Measurements from ENCODE around the gene DYSF. TPM values are rescaled to one million over a fixed set of nuclear protein-coding genes. Genes with fewer than 3 reads are reported as not detected.

The DYSF gene
- total RNA-seq, 2 experiments from 2014 or later = not detected

DNA sequence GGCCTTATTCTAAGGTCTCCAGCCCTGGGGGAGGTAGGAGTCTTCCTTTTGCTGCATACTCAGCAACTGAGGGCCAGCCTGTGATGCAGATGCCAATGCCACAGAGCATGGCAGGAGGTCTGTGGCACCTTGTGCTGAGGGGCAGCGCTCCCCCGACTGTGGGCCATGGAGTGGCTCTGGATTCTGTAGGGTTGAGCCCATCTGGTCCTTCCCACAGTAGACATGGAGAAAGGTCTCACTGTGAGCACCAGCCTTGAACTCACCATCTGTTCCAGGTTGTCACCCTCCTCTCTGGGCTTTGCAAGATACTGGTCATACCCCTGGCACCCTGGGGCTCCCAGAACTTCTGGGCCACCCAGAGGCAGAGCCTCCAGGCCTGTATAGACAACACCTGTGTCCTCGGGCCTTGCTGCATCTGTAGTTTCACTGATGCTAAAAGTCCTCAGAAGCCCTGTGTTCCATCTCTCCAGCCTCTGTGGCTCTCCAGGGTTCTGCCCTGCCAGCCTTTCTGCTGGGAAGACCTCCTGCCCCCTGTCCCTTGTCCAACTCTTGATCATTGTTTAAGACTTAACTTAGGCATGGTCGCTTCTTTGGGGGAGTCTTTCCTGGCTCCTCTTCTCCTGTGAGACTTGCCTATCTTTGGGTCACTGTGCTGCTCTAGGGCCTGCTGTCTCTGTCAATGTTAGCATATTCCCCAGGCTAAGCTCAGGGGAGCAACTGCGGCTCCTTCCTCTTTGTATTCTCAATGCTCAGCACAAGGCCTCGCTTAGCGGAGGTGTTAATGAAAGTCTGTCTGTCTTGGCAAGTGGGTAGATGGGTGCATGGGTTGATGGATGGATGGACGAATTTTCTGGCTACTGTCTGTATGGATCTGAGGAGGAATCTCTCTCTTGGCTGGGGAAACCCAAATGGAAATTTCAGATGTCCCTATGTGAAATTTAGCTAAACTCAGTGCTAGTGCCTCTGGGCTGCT, 160.9 kb downstream of the DYSF start:
- no peak for DNase-seq (ENCODE audit: low spot score)
- BruUV-seq (replicated peaks) = no TSS peak
- Histone ChIP-seq H3K9me2 (ENCODE audit: insufficient read depth, low read length) (no peaks in the 10 kb centered on the region), H3K9me3 (ENCODE audit: low read length) (no peaks in the 10 kb centered on the region), H3K36me3 (ENCODE audit: insufficient read depth, low read length) (no peaks in the 10 kb centered on the region), H3K4me1 (ENCODE audit: insufficient read depth, low read length, poor library complexity, severe bottlenecking) (no peaks in the 10 kb centered on the region), H3K79me2 (ENCODE audit: insufficient read depth, low read depth, low read length) (no peaks in the 10 kb centered on the region), H2AFZ (ENCODE audit: low read length) (no peak overlapping the region), H3K4me2 (ENCODE audit: low read length) (no peak overlapping the region), H4K20me1 (ENCODE audit: insufficient read depth, low read length) (no peaks in the 10 kb centered on the region), H3K27ac (ENCODE audit: low read depth, low read length, poor library complexity, severe bottlenecking) (no peak overlapping the region), H3K4me3 (ENCODE audit: low read depth, low read length, poor library complexity, severe bottlenecking) (no peak overlapping the region)
- intact Hi-C loops (cut with micrococcal nuclease; ENCODE audit: unreplicated experiment) = no loop called here
- POLR2A ChIA-PET = interaction anchor here (0.7 kb wide), 1 partner anchor 97 kb away, joined by 3 read pairs; no protein-coding TSS in a partner anchor
- CTCF ChIA-PET (ENCODE audit: unreplicated experiment) = no interaction called here
- TF ChIP-seq, protein P1, sequence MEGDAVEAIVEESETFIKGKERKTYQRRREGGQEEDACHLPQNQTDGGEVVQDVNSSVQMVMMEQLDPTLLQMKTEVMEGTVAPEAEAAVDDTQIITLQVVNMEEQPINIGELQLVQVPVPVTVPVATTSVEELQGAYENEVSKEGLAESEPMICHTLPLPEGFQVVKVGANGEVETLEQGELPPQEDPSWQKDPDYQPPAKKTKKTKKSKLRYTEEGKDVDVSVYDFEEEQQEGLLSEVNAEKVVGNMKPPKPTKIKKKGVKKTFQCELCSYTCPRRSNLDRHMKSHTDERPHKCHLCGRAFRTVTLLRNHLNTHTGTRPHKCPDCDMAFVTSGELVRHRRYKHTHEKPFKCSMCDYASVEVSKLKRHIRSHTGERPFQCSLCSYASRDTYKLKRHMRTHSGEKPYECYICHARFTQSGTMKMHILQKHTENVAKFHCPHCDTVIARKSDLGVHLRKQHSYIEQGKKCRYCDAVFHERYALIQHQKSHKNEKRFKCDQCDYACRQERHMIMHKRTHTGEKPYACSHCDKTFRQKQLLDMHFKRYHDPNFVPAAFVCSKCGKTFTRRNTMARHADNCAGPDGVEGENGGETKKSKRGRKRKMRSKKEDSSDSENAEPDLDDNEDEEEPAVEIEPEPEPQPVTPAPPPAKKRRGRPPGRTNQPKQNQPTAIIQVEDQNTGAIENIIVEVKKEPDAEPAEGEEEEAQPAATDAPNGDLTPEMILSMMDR (conservative IDR thresholded peaks at IDR 0.05; ENCODE audit: low read length) = no peak
- TF ChIP-seq EZH2phosphoT487 (IDR thresholded peaks at IDR 0.05; ENCODE audit: borderline replicate concordance, low read depth, low read length) = no peak

DNA sequence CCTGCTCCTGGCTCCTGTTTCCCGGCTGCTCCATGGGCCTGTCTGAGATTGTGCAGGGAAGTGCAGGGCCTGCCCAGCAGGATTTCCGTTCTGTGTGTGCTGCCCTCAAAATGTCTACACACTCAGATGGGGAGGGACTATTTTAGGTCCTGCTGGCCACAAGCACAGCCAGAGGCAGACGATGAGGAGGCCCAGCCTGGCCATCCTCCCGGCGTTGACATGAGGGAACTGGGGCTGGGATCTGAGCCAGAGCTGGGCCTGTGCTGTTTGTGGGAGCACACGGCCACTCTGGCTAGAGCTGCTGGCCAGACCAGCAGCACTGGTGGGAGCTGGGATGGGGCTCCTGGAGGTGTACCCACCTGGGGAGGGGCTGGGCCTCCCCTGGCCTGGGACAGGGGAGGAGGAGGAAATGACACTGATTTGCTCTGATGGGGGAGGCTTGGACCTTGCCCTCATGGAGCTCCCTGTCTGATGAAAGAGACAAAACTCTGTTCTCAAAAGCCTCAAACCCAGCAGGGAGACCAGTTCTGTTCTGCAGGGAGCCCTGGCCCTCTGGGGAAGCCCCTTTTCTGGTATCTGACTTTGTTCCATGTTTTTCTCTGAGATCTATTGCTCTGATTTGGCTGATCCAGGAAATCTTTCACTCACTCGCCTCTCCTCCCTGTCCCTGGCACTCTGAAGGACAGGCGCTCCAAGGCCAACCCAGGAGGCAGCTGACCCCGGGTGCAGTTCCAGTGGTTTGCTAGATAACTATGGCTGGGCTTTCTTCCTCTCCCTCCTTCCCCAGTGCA, 161.8 kb downstream of the DYSF start:
- no peaks in the 10 kb centered on the region for H3K9me3 ChIP-seq (ENCODE audit: low read length)
- TF ChIP-seq, protein P1 (conservative IDR thresholded peaks at IDR 0.05; ENCODE audit: low read length) = no peak
- TF ChIP-seq EZH2phosphoT487 (IDR thresholded peaks at IDR 0.05; ENCODE audit: borderline replicate concordance, low read depth, low read length) = no peak
- no peak overlapping the region for H3K4me2 ChIP-seq (ENCODE audit: low read length)
- BruUV-seq (replicated peaks) = no TSS peak
- intact Hi-C loops (cut with micrococcal nuclease; ENCODE audit: unreplicated experiment) = no loop called here
- DNase-seq (ENCODE audit: low spot score) = no peak
- H3K36me3 ChIP-seq (ENCODE audit: insufficient read depth, low read length) = no peaks in the 10 kb centered on the region
- H2AFZ ChIP-seq (ENCODE audit: low read length) = no peak overlapping the region
- no peaks in the 10 kb centered on the region for H3K79me2 ChIP-seq (ENCODE audit: insufficient read depth, low read depth, low read length)
- POLR2A ChIA-PET = interaction anchor here (0.7 kb wide), 1 partner anchor 96 kb away, joined by 3 read pairs; no protein-coding TSS in a partner anchor
- H3K4me1 ChIP-seq (ENCODE audit: insufficient read depth, low read length, poor library complexity, severe bottlenecking) = no peaks in the 10 kb centered on the region
- H3K9me2 ChIP-seq (ENCODE audit: insufficient read depth, low read length) = no peaks in the 10 kb centered on the region
- CTCF ChIA-PET (ENCODE audit: unreplicated experiment) = no interaction called here
- no peaks in the 10 kb centered on the region for H4K20me1 ChIP-seq (ENCODE audit: insufficient read depth, low read length)
- no peak overlapping the region for H3K4me3 ChIP-seq (ENCODE audit: low read depth, low read length, poor library complexity, severe bottlenecking)
- H3K27ac ChIP-seq (ENCODE audit: low read depth, low read length, poor library complexity, severe bottlenecking) = no peak overlapping the region
